NCI-H2196 treated with DMSO at 0.1 percent for 48 hours (cell line): ENCODE measurements around the gene SLC43A1.
"Not testable (repeated sequence)": the region's sequence is repeated elsewhere in the genome, so short reads cannot be mapped to it uniquely, and the experiment has no call there.

Experiments used
- DNase-seq: peaks from one replicate; lab custom pipeline; 2025; ENCODE audit not compliant: unreplicated experiment; lab: John Stamatoyannopoulos, UW

SLC43A1 gene

DNA sequence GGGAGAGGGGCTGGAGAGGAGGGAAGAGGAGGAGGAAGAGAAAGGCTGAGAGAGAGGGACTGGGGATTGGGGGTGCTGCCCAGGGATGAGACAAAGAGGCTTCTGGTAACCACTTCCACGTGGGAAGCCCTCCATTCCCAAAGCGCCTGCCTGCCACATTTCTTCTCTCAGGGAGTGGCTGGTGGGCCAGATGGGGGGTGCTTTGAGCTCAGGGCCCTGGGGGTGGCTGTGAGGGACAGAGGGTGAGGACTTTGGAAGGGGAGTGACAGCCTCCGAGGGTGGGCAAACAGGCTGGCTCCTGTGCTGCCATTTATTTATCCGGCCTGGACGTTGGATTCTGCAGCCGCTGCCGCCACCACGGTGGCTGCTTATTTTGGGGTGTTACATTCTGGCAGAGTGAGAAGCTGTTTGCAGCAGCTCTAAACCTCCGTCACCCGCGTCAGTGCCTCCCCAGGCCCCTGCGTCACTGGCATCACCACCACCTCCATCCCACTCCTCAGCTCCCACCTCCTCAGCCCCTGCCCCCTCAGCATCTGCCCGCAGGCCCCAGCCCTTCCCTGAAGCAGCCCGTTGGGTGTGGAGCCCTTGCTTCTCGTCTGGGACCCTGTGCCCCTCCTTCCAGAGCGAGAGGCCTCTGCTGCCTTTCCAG lies 53.5 kb downstream of the SLC43A1 start:
- no peak for DNase-seq

DNA sequence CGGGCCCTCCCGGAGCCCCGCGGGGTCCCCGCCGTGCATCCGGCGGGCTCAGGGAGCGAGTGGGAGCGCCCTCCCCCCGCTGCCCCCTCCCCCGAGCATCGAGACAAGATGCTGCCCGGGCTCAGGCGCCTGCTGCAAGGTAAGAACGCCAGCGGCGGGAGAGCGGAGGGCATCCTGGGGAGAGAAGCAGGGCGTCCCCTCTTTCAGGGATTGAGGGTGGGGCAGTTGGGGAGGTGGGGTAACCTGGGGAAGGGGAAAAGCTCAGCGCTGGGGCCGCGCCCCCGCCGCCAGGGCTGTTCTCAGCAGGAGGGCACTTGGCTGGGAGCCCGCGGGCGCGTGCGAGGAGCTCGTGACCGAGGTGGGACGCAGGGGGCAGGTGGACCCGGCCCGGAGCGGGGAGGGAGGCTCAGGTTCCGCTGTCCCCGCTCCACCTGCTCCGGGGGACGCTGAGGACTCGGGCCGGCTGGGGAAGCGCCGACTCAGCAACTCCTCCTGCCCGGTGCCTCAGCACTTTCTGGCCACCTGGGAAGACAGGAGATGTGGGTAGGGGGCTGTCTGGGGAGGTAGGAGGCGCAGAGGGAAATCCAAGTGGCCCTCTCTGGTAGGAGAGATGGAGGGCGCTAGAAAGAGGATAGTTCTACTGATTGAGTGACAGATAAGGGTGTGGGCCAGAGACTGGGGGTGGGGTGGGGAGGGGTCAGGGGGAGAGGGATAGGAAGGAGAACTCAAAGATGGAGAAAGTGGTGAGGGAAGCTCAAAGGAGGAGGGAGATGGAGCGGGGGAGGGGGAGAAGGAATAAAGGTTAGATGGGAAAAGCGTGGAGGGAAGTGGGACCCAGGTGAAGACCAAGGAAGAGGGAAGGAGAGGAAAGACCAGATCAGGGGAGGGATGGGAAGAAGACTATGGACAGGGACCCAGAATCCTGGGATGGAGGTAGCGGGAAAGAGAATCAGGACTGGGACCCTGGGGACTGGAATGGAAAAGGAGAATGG lies 54.4 kb downstream of the SLC43A1 start:
- no peak for DNase-seq

DNA sequence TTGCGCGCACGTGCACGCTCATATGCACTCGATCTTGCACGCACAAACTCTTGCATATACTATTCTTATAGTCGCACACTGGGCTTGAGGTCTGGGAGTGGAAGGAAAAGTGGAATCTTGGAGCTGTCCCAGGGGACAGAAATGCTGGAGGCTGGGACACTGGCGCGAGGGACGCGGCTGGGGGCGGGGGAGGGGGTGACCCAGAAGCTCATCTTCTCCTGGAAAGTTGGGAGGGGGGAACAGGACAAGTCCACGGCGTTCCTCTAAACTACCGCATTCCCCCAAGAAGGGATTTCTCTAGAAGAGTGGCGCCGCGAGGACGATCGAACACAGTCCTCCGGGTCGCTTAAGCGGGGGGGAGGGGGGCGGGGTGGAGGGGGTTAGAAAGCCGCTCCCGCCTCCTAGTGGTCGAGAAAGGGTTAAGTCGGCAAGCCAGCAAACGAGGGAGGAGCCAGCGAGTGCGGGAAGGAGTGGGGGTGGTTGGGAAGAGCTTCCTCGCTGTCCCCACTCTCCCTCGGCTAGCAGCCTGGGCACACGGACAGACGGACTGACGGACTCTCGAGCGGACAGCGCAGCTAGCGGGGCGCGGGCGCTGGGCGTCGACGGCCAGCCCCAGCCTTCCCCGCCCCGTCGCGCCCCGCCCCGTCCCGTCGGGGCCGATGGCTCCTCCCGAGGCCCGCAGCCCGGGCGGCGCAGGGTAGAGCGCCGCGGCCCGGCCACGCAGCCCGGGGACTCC lies 55.3 kb downstream of the SLC43A1 start, which contains the start of gene RTN4RL2:
RTN4RL2 (plus strand) TSS at position 507 of the 736 bp plus-strand sequence. CDS start 338 bp downstream, outside the sequence.
- peak; percentile 38 for DNase-seq

DNA sequence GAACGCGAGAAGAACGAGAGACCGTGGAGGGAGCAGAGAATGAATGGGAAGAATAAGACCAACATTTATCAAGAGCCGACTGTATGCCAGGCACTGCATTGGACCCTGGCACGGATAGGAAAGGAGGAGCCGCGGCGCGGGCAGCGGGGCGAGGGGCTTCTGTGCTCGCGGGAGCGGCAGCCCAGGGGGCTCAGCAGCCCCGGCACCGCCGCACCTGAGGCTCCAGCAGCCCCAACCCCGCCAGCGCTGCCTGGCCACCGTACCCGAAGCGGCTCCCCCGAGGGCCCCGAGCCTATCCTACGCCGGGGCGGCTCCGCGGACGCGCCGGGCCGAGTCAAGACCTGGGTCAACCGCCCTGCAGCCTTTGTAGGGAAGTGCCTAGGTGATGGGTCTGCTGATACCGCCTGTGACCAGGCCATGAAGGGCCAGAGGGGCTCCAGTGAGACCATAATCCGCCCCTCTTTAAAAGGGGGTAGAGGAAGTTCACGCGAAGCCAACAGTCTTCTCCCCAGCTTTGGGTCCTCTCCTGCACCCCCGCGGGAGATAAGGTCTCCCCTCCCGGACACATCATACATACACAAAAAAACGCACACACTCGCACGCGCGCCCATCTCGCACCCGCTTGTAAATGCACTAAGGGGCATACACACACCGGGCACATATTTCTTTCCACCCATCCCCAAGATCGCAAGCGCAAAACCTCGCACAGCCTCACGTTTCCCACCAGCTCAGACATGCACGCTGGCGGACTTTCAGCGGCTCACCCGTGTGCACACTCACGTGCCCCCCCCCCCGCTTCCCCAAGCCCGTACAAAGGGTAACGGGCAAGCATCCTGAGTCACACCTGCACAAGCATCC lies 56.1 kb downstream of the SLC43A1 start:
- no peak for DNase-seq

DNA sequence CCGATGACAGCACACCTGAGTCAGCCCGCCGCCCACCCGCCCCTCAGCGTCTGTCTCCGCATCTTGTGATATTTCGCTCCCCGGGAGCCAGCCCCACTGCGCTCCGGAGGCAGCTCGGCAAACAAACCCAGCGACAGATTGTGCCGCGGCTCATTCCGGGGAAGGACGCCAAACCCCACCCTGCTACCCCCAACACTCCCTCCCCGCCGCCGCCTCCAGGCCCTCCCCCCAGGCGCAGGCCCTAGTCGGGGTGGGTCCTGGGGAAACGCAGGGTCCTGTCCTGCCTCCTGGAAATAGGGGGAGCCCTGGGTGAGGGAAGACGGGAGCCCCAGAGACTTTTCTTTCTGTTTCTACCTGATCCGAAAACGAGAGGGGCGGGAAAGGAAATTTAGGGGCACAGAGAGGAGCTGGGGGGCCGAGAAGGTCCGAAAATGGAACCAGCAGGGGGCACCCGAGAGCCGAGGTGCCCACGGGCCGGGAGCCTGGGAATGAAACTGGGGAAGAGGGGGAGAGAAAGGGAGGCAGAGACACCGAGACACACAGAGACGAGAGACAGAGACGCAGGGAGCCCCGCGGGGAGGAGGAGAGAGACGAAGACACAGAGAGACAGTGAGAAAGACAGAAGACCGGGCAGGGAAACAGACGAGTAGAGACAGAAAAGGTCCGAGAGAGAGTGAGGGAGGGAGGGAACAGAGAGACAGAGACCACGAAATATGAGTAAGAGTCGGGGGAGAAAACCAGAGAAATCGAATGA lies 56.9 kb downstream of the SLC43A1 start:
- DNase-seq, result no peak

DNA sequence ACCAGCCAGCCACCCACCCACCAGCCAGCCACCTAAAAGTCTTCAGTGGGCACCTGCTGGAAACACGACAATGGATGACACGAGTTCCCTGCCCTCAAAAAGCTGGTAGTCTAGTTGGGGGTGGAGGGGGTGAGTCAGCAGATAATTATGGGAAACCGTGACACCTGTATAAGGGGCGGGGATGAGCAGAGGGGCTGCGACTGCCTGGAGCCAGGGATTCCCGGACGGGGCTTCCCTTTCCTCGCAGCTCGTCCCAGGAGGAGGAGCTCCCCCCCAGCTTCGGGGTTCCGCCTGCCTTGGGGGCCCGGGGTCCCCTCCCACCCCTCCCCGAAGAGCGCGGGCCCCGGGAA lies 57.5 kb downstream of the SLC43A1 start:
- no peak for DNase-seq

DNA sequence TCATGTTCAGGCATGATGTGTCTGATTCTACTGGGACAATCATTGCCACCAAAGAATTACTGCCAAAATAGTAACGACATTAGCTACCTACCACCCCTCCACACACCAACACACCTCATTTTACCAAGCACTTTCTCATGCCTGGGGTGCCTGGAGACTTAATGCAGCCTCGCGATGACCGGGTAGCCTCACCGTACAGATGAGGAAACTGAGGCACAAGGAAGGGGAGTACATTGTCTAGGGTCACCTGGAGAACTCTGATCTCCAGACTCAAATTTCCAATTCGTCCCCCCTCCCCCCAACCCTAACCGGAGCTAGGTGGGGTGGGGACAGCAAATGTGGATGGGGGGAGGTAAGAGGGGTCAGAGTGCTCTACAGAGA lies 57.9 kb downstream of the SLC43A1 start:
- DNase-seq, result no peak

DNA sequence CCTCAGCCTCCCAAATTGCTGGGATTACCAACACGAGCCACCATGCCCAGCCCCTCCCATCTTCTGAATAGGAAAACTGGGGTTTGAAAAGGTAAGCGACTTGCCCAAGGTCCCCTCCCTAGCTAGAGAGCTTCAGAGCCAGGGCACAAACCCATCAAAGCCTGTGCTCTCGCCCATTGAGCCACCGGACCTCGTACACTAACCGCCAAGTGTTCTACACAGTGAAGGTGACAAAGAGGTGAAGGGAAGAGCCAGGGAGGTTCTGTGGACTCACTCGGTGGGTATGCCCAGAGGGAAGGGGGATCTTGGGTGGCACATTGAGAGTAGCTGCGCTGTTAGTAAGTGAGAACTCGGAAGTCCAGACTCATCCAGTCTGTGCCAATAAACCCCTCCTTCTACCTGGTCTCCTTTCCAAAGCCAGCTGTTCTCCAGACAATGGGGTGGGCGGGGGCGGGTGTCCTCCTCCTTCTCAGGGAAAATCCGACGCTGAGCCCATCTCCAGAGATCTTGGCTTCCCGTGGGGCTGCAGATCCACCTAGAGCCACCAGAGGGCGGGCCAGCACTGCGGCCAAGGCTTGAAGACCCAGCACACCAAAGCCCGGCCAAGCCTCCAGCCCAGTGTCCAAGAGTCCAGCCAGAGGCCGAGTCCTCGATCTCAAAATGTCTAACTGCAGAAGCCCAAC lies 58.4 kb downstream of the SLC43A1 start:
- peak; percentile 69 for DNase-seq

DNA sequence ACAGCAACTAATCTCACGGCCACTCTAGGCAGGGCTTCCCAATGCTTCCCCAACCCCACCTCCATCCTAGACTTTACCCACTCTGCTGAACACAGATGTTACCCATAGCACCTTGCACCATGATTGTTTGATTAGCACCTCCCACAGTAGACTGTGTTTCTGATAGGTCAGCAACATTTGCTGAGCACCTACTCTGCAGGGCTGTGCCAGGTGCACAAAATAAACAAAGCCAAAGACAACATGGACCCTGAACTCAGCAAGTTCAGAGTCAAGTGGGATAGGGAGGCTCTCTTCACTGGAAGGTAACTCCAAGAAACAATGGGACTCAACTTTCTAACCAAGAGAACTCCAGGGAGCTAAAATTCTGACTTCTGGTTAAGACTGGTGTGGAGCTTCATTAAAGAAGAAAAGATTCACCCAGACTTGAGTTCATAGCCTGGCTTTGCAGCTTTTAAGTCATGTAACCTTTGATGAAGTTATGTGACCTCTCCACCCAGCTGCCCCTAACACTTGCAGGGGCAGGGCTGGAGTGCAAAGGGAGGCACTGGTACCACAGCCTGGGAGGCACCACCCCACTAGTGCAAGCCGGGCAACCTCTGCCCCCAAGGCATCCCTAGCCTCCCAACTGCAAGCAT lies 61.8 kb downstream of the SLC43A1 start:
- DNase-seq, result no peak

DNA sequence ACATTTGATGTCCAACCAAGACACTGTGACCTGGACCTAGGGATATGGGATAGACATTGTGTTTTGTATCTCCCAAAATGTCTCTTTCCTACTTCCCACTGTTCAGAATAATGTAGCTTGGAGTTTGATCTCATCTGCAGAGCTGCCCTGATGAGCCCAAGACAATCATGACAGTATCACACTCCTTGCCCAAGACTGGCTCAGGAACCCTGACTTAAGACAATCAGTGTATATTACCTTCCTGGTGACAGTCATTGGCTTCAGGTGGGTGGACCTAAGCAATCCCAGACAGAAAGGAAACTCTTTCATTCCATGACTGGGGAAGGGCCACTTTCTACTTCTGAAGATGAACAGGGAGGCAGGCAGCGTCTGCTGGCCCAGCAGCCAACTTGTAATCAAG lies 69.4 kb downstream of the SLC43A1 start:
- no peak for DNase-seq

DNA sequence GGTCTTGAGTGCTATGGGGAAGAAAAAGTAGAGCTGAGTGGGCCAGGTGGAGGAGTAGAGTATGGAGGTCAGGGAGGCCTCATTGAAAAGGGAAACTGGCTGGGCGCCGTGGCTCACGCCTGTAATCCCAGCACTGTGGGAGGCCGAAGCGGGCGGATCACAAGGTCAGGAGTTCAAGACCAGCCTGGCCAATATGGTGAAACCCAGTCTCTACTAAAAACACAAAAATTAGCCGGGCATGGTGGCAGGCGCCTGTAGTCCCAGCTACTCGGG lies 70.4 kb downstream of the SLC43A1 start:
- DNase-seq, result not testable (repeated sequence)

DNA sequence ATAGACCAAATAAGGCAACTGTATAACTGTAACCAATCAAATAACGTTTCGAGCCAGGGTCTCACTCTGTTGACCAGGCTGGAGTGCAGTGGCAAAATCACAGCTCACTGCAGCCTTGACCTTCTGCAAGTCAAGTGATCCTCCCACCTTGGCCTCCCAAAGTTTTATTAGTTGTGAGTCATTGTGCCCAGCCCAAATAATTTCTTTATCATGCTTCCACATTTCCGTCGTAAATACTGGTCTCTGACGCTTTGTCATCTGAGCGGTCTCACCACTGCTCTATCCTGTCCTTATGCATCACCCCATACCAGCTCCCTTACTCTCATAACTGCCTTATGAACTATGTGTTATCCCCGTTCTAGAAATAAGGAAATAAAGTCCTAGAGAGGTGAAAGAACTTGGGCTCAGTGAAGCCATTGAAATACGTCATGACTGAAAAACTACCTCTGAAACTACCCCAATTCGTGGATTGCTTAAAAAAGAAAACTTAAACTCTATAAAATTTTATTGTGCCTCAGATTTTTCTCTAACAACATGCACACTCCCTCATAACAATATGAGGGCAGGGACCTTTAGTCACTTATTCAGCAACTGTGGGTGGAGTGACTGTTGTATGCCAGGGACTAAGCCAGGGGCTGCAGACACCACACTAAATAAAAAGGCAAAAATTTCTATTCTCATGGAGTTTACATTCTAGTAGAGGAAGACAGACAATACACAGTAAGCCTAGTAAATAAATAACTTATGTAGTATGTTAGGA lies 71.0 kb downstream of the SLC43A1 start:
- DNase-seq, result no peak

DNA sequence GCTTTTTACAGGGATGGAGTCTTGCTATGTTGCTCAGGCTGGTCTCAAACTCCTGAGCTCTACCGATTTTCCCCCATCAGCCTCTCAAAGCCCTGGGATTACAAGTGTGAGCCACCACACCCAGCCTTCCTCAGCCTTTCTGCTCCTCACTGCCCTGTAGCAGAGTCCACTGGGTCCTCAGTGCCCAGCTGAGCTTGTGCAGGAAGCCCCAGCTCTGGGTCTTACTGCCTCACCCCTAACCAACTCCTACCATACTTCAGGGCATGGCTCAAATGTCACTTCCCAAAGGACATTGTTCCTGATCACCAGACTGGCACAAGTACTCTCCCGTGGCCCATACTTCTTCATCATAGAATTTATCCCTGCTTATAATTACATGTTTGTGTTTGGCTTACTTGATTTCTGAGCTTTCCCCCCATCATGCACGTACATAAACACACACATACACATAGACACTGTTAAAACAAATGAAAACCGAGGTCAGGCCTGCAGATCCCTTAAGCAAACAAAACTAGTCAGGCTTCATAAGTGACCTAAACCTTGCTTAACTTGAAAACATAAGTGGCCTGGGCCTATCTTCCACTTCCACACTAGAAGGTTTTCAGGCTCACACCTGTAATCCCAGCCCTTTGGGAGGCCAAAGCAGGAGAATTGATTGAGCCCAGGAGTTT lies 74.6 kb downstream of the SLC43A1 start:
- DNase-seq, result no peak

DNA sequence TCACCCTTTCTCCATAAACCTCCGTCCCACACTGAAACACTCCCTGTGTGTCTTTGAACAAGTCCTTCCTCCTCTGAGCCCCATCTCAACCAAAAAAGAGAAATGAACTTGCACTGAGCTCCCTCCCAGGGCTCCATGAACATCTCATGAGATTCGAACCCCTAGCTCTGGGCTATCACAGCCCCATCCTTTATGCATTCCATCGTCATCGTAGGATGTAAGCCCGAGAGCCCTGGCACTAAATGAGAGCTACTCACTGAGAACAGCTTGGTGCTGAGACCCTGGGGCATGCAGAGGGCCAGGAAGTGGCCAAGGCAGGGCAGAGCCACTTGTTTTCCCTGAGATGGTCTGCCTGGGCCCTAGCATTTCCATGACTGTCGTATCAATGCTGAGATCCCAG lies 75.7 kb downstream of the SLC43A1 start:
- no peak for DNase-seq

DNA sequence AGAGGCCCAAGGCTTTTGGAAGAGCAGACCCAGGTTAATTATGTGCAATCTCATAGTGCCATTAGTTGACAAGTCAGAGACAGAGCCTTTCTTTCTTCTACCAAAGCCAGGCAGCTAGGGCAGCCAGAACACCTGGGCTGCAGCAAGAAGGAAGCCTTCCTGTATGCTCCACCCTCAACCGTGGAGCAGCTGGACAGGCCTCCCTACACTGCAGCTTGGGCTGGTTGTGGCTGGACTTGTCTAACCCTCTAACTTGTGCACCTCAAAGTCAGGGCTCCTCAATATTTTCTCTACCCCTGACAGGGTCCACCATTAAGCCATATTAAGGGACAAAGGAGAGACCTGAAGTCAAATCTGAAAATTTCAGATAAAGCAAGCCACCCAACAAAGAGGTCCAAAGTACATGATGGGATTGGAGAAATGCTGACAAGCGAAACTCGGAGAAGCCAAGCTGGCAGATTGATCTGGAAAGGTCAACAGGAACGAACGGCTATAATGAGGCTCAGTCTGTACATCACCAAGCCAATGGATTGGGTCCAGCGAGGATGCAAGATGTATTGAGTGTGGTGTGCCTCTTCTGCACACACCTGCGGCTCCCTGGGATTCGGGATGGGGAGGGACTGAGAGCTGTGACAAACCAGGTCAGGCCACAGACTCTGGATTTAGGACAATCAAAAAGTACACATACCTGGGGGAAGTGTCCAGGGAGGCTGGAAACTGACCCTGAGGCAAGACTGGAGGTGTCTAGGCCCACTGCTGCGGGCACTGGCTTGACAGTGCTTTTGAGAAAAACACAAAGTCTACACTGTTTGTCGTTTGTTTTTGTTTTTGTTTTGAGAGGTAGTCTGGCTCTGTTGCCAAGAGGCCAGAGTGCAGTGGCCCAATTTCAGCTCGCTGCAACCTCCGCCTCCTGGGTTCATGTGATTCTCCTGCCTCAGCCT lies 76.9 kb downstream of the SLC43A1 start:
- DNase-seq, result no peak

DNA sequence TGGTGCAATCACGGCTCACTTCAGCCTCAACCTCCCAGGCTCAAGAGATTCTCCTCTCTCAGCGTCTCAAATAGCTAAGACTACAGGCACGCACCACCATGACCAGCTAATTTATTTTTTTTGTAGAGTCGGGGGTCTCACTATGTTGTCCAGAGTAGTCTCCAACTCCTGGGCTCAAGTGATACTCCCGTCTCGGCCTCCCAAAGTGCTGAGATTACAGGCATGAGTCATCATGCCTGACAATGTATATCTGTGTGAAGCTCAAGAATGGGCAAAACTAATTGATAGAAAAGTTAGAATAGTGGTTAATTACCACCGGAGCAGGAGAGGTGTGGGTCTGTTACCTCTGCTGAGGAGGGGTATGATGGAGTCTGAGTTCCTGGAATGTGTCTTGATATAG lies 79.5 kb downstream of the SLC43A1 start:
- no peak for DNase-seq
